ENCODE data around the gene CDRT15.

Gene CDRT15

GRCh38 chr17:14209215-14209614 lies 27.4 kb downstream of the CDRT15 start:
- no peak for DNase-seq (ENCODE audit: low spot score)
- in situ Hi-C loops (cut with MboI; ENCODE audit: low pct_unique_long_range_greater_than_20kb, low sequenced_read_pairs, unreplicated experiment), result no loop called here
- TF ChIP-seq CTCF (IDR thresholded peaks at IDR 0.05; ENCODE audit: extremely low read depth, insufficient read depth, missing control alignments), result no peak

- DNase-seq (ENCODE audit: low spot score), result no peak
- no peak for TF ChIP-seq CTCF (IDR thresholded peaks at IDR 0.05; ENCODE audit: extremely low read depth, insufficient read depth, missing control alignments)
- in situ Hi-C loops (cut with MboI; ENCODE audit: low pct_unique_long_range_greater_than_20kb, low sequenced_read_pairs, unreplicated experiment), result no loop called here
Observed at GRCh38 chr17:14207791-14208190, 28.9 kb downstream of the CDRT15 start.

GRCh38 chr17:14206891-14207290 lies 29.8 kb downstream of the CDRT15 start:
- no peak for TF ChIP-seq CTCF (IDR thresholded peaks at IDR 0.05; ENCODE audit: extremely low read depth, insufficient read depth, missing control alignments)
- DNase-seq (ENCODE audit: low spot score), result no peak
- in situ Hi-C loops (cut with MboI; ENCODE audit: low pct_unique_long_range_greater_than_20kb, low sequenced_read_pairs, unreplicated experiment), result no loop called here

GRCh38 chr17:14205992-14206461 lies 30.6 kb downstream of the CDRT15 start:
- in situ Hi-C loops (cut with MboI; ENCODE audit: low pct_unique_long_range_greater_than_20kb, low sequenced_read_pairs, unreplicated experiment), result no loop called here
- no peak for TF ChIP-seq CTCF (IDR thresholded peaks at IDR 0.05; ENCODE audit: extremely low read depth, insufficient read depth, missing control alignments)
- no peak for DNase-seq (ENCODE audit: low spot score)

GRCh38 chr17:14205380-14205779 lies 31.3 kb downstream of the CDRT15 start:
- DNase-seq (ENCODE audit: low spot score), result no peak
- in situ Hi-C loops (cut with MboI; ENCODE audit: low pct_unique_long_range_greater_than_20kb, low sequenced_read_pairs, unreplicated experiment), result no loop called here

GRCh38 chr17:14204546-14204945 lies 32.1 kb downstream of the CDRT15 start:
- in situ Hi-C loops (cut with MboI; ENCODE audit: low pct_unique_long_range_greater_than_20kb, low sequenced_read_pairs, unreplicated experiment), result no loop called here
- no peak for DNase-seq (ENCODE audit: low spot score)
- no peak for TF ChIP-seq CTCF (IDR thresholded peaks at IDR 0.05; ENCODE audit: extremely low read depth, insufficient read depth, missing control alignments)

More at GRCh38 chr17:14205380-14205779, 31.3 kb downstream of the CDRT15 start:
- TF ChIP-seq CTCF (IDR thresholded peaks at IDR 0.05; ENCODE audit: extremely low read depth, insufficient read depth, missing control alignments), result no peak

- TF ChIP-seq CTCF (IDR thresholded peaks at IDR 0.05; ENCODE audit: extremely low read depth, insufficient read depth, missing control alignments), result no peak
- DNase-seq (ENCODE audit: low spot score), result no peak
- in situ Hi-C loops (cut with MboI; ENCODE audit: low pct_unique_long_range_greater_than_20kb, low sequenced_read_pairs, unreplicated experiment), result no loop called here
Observed at GRCh38 chr17:14204084-14204483, 32.6 kb downstream of the CDRT15 start.

Measured in GM13977 (cell line).